Small intestine (tissue), 7 donors: ENCODE measurements around the gene MYO9B. TPM values are rescaled to one million over a fixed set of nuclear protein-coding genes. Genes with fewer than 3 reads are reported as not detected.

Experiments used
- DNase-seq, 2 donors: peaks; one replicate each; pipeline versions ENCODE4 v3.0.0 to v3.0.0-alpha.2; 2013
- FAIRE-seq: peaks from 2 replicates; lab custom pipeline; 2012; peaks lifted over from hg19 to GRCh38; lab: Jason Lieb, UNC
- H3K27ac ChIP-seq, 3 donors: one replicate each; pipeline ENCODE4 v1.5.1; 2013; ENCODE audit warnings: low read length in 2 of 3, mild to moderate bottlenecking in 2 of 3, control low read depth in 1 of 3, inconsistent platforms in 1 of 3, low read depth in 1 of 3, moderate library complexity in 1 of 3
- H3K27me3 ChIP-seq, 3 donors: one replicate each; pipeline ENCODE4 v1.6.1; 2013; ENCODE audit warnings: low read length in 3 of 3, inconsistent platforms in 1 of 3; ENCODE audit not compliant: control insufficient read depth in 3 of 3, insufficient read depth in 3 of 3
- H3K36me3 ChIP-seq, 3 donors: one replicate each; pipeline ENCODE4 v1.6.1; 2013; ENCODE audit warnings: low read length in 3 of 3, inconsistent platforms in 1 of 3, low read depth in 1 of 3, mild to moderate bottlenecking in 1 of 3, moderate library complexity in 1 of 3; ENCODE audit not compliant: control insufficient read depth in 3 of 3, insufficient read depth in 2 of 3
- H3K4me1 ChIP-seq, 3 donors: one replicate each; pipeline ENCODE4 v1.6.1; 2013; ENCODE audit warnings: low read length in 2 of 3, inconsistent platforms in 1 of 3, low read depth in 1 of 3, mild to moderate bottlenecking in 1 of 3, moderate library complexity in 1 of 3; ENCODE audit not compliant: control insufficient read depth in 3 of 3, insufficient read depth in 2 of 3
- H3K4me3 ChIP-seq, 3 donors: one replicate each; pipeline ENCODE4 v1.5.1; 2013; ENCODE audit warnings: low read length in 3 of 3, control low read depth in 1 of 3, inconsistent platforms in 1 of 3, low read depth in 1 of 3, mild to moderate bottlenecking in 1 of 3, moderate library complexity in 1 of 3
- H3K9me3 ChIP-seq, 2 donors: one replicate each; pipeline ENCODE4 v1.6.1; 2013; ENCODE audit warnings: low read depth in 1 of 2, low read length in 1 of 2; ENCODE audit not compliant: control insufficient read depth in 2 of 2, insufficient read depth in 1 of 2
- WGBS, 3 donors: extraction: QIAGEN DNeasy Blood & Tissue Kit; methylation state at CpG; one replicate each; pipeline ENCODE4 v1.1.7; 2013; 5-methylcytosine and 5-hydroxymethylcytosine counted together
- polyA plus RNA-seq, 4 donors: library from polyadenylated mRNA; stranded (reverse) in 3 of 4; unstranded in 1 of 4; fragments of 200-250 nt in 3 of 4; fragments of 120-200 nt in 1 of 4; gene quantifications; one replicate each; pipeline versions ENCODE4 v1.2.1 to v1.2.3, GENCODE V29; 2013
- donor health status: healthy with polysubstance abuse.
- donor health status: control.
- donor health status: control.
- donor health status: Bipolar disorder and iron deficiency.
- donor health status: healthy.

MYO9B gene
- polyA plus RNA-seq, 4 donors: 31.6 to 62.1 (median 47.9) TPM

- Histone ChIP-seq H3K9me3 (peaks cover 0 to 3% of the 10 kb centered on the region in 2 donors), H3K4me3 (no peak overlapping the region), H3K27ac (peak overlapping the region in 1 of 3 donors; percentile 77), H3K36me3 (peaks cover 0 to 78% (median 2%) of the 10 kb centered on the region in 3 donors), H3K4me1 (no peaks in the 10 kb centered on the region), H3K27me3 (no peaks in the 10 kb centered on the region)
- DNase-seq (no peak), FAIRE-seq (no peak)
- WGBS, 3 donors: 69 to 92% (median 75%) methylated on average over 23 to 26 of the region's 26 CpGs
Observed at GRCh38 chr19:17109962-17110598, 34.5 kb downstream of the MYO9B start.

- no peak for FAIRE-seq
- H3K27ac ChIP-seq: peak overlapping the region in 1 of 3 donors; percentile 77
Observed at GRCh38 chr19:17110599-17110966, 35.0 kb downstream of the MYO9B start.

DNA sequence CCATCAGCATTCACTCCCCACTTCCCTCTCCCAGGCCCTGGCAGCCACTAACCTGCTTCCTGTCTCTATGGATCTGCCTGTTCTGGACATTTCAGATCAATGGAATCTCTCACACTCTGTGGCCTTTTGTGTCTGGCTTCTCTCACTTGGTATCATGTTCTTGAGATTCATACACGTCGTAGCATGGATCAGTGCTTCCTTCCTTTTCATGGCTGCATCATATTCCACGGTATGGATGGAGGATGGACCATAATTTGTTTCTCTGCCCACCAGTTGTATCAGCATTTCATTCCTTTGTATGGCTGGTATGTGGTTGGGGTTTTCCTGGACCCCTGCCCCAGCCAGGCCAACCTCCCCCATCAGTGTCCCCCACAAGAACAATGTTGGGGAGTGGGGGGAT lies 36.2 kb downstream of the MYO9B start:
- 77 to 93% (median 83%) methylated on average over 3 of the region's 3 CpGs for WGBS, 3 donors
- peaks cover 0 to 11% of the 10 kb centered on the region in 2 donors for H3K9me3 ChIP-seq
- H3K27me3 ChIP-seq: no peaks in the 10 kb centered on the region
- FAIRE-seq (no peak), DNase-seq (no peak)
- H3K4me1 ChIP-seq: no peaks in the 10 kb centered on the region
- peak overlapping the region in 1 of 3 donors; percentile 5 for H3K27ac ChIP-seq
- H3K4me3 ChIP-seq: no peak overlapping the region
- peaks cover 0 to 74% (median 2%) of the 10 kb centered on the region in 3 donors for H3K36me3 ChIP-seq

More at GRCh38 chr19:17110599-17110966, 35.0 kb downstream of the MYO9B start:
- no peak overlapping the region for H3K4me3 ChIP-seq
- peaks cover 0 to 74% (median 2%) of the 10 kb centered on the region in 3 donors for H3K36me3 ChIP-seq
- WGBS, 3 donors: 90 to 92% (median 92%) methylated on average over 10 of the region's 10 CpGs
- no peaks in the 10 kb centered on the region for H3K4me1 ChIP-seq
- H3K9me3 ChIP-seq: peaks cover 0 to 4% of the 10 kb centered on the region in 2 donors
- no peaks in the 10 kb centered on the region for H3K27me3 ChIP-seq
- DNase-seq: no peak

DNA sequence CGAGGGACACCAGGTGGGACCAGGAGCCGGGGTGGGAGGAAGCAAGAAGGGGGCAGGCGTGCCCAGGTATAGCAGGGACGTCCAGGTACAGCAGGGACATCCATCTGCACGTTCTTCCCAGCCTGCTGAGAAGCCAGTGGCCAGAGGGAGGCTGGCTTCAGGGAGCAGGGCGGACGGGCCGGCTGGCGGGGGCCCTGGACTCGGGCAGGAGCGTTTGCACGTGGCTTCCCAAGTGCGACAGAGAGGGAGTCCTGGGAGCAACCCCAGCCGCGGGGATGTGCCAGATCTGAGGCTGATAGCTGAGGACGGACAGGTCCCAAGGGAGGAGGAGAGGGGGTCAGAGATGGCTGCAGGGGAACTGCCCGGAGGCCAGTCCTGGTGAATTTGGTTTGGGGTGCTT lies 36.7 kb downstream of the MYO9B start:
- FAIRE-seq (no peak), DNase-seq (no peak)
- WGBS, 3 donors: 84 to 89% (median 88%) methylated on average over 17 of the region's 17 CpGs
- Histone ChIP-seq H3K27me3 (no peaks in the 10 kb centered on the region), H3K36me3 (peaks cover 0 to 75% (median 2%) of the 10 kb centered on the region in 3 donors), H3K9me3 (peaks cover 0 to 11% of the 10 kb centered on the region in 2 donors), H3K4me3 (no peak overlapping the region), H3K27ac (peak overlapping the region in 1 of 3 donors; percentile 52), H3K4me1 (no peaks in the 10 kb centered on the region)

- no peak for DNase-seq
- Histone ChIP-seq H3K4me3 (no peak overlapping the region), H3K9me3 (peaks cover 0 to 11% of the 10 kb centered on the region in 2 donors), H3K27ac (peak overlapping the region in 1 of 3 donors; percentile 52), H3K4me1 (no peaks in the 10 kb centered on the region), H3K27me3 (no peaks in the 10 kb centered on the region), H3K36me3 (peaks cover 0 to 70% (median 2%) of the 10 kb centered on the region in 3 donors)
- 87 to 94% (median 90%) methylated on average over 7 of the region's 7 CpGs for WGBS, 3 donors
- FAIRE-seq: no peak
Observed at GRCh38 chr19:17112700-17113099, 37.1 kb downstream of the MYO9B start.

DNA sequence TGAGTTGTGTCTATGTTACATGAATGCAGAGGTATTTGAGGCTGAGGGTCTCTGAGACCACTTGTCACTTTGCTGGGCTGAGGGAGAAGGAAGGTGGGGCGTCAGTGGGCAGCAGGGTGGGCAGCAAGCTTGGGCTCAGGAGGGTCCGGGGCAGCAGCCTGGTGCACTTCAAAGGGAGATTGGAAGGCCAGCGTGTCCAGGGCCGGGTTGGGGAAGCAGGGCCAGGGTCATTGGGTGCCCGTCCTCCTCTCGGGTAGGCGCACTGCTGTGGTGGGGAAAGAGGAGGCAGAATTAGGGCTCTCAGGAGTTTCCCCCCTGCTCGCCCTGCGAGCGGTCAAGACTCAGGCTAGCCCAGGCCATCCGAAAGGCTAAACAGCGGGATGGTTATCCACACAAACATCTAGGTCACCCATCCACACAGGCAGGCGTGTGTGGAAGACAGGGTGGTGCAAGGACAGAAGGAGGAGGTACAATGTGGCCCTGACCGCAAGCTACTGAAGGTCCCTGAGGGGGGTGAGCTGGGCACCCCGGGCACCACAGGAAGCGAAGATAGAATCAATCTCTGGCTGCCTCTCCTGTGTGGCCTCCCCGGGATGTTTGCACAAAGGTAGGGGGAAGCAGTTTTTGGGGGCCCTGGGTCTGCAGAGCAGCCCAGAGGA lies 37.7 kb downstream of the MYO9B start:
- H3K36me3 ChIP-seq: peaks cover 0 to 65% (median 2%) of the 10 kb centered on the region in 3 donors
- H3K27ac ChIP-seq: peak overlapping the region in 2 of 3 donors; percentile 52 to 63
- 88 to 95% (median 92%) methylated on average over 17 of the region's 17 CpGs for WGBS, 3 donors
- no peaks in the 10 kb centered on the region for H3K4me1 ChIP-seq
- DNase-seq: no peak
- FAIRE-seq: no peak
- H3K27me3 ChIP-seq: no peaks in the 10 kb centered on the region
- no peak overlapping the region for H3K4me3 ChIP-seq
- H3K9me3 ChIP-seq: peaks cover 0 to 11% of the 10 kb centered on the region in 2 donors

- DNase-seq (peak in 1 of 2 donors; percentile 16), FAIRE-seq (no peak)
- WGBS, 3 donors: 74 to 93% (median 80%) methylated on average over 12 of the region's 12 CpGs
- H3K36me3 ChIP-seq: peaks cover 0 to 70% (median 2%) of the 10 kb centered on the region in 3 donors
- no peaks in the 10 kb centered on the region for H3K27me3 ChIP-seq
- no peaks in the 10 kb centered on the region for H3K4me1 ChIP-seq
- peak overlapping the region in 2 of 3 donors; percentile 52 to 63 for H3K27ac ChIP-seq
- H3K4me3 ChIP-seq: no peak overlapping the region
- peaks cover 0 to 11% of the 10 kb centered on the region in 2 donors for H3K9me3 ChIP-seq
Observed at GRCh38 chr19:17114414-17114831, 38.8 kb downstream of the MYO9B start.

DNA sequence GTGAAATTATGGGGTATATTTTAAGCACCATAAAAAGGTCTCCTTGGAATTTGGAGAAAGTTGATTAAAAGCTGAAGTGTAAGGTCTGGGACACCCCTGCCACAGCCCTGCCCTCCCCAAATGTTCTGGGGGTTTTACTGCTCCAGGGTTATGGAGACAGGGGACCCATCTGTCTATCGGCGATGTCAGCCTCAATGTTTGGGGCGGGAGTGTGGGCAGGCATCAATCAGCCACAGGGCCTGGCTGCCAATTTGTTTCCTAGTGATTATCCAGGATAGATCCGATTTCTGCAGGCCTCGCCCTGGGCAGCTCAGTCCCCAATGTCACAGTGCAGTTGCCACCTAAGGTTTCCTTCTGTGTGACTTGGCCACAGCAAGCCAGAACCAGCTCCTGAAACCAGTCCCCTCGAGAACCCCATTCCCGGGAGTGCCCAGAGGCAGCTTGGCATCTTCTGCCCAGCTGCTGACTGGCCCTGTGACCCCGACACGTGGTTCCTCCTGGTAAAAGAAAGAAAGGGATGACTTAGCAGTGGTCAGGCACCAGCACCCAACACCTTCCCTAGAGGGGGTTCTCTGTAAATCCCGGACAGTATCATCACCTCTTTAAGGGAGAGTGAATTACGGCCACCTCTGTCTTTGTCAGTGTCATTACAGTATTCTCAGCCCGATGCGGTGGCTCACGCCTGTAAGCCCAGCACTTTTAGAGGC lies 41.6 kb downstream of the MYO9B start:
- no peaks in the 10 kb centered on the region for H3K27me3 ChIP-seq
- whole genome bisulfite sequencing, 3 donors: 83 to 91% (median 87%) methylated on average over 14 of the region's 14 CpGs
- H3K36me3 ChIP-seq: peaks cover 0 to 55% (median 0%) of the 10 kb centered on the region in 3 donors
- H3K27ac ChIP-seq: peak overlapping the region in 1 of 3 donors; percentile 24
- H3K4me3 ChIP-seq: no peak overlapping the region
- peaks cover 0 to 3% (median 0%) of the 10 kb centered on the region in 3 donors for H3K4me1 ChIP-seq
- no peak for FAIRE-seq
- DNase-seq: no peak
- H3K9me3 ChIP-seq: peaks cover 0 to 11% of the 10 kb centered on the region in 2 donors
